Activated CD8-positive, alpha-beta memory T cell treated with anti-CD3 and anti-CD28 coated beads, Interleukin-2, amount 50 U/mL, for 48 hours (primary cell): Measurements from ENCODE around the gene DDIAS.

Source experiments
- DNase-seq: peaks from one replicate; pipeline ENCODE4 v3.0.0-alpha.2; 2020

Gene DDIAS

GRCh38 chr11:82974851-82975250 lies 73.3 kb downstream of the DDIAS start:
- DNase-seq: no peak

DNA sequence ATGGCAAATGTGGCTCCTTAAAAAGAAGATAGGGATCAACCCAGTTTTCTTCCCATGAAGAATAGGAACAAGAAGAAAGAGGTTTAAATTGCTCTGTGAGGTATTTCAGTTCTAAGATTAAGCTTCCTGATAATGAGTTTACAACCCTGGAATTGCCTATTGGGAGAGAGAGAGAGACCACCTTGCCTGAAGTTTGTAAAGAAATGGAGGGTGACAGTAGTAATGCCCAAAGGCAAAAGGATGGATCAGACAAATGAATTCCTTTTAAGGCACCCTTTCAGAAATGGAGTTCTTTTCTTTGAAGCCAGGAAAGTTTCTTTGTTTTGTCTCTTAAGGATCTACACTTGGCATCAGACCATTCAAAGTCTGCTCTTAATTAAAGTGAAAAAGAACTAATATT lies 74.3 kb downstream of the DDIAS start:
- no peak for DNase-seq

- no peak for DNase-seq
These were observed 75.2 kb downstream of the DDIAS start for GRCh38 chr11:82976786-82977185.

DNA sequence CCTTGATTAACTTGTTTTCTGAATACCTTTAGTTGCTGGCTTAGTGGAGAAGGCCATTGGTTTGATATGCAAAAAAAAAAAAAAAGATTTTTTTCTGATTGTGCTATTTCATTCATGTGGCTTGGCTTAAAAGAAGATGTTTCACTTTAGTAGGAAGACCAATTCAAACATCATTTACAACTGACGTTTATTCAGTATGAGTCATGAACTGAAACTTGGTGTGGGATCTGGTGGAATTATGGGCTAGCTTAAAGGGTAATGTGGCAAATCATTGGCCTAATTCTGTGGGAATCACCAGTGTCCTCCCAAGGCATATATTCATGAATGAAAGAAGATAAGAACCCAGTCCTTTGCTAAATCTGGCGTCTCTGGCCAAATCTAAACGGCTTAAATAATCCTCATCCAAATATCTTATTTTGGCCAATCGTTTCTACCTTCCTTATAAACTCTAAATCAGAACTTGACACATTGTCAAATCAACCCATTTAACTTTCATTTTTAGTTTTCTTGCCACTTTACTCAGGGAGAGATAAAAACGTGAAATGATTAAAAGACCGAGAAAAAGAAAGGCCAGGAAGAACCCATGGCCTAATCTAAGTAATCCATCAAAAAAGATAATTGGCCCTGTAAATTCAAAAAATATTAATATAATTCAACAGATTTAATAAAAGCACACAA lies 77.0 kb downstream of the DDIAS start:
- DNase-seq: no peak

GRCh38 chr11:82979824-82980223 lies 78.3 kb downstream of the DDIAS start:
- no peak for DNase-seq

GRCh38 chr11:82980292-82980691 lies 78.8 kb downstream of the DDIAS start:
- DNase-seq: no peak

GRCh38 chr11:82980947-82981346 lies 79.4 kb downstream of the DDIAS start:
- DNase-seq: no peak

DNA sequence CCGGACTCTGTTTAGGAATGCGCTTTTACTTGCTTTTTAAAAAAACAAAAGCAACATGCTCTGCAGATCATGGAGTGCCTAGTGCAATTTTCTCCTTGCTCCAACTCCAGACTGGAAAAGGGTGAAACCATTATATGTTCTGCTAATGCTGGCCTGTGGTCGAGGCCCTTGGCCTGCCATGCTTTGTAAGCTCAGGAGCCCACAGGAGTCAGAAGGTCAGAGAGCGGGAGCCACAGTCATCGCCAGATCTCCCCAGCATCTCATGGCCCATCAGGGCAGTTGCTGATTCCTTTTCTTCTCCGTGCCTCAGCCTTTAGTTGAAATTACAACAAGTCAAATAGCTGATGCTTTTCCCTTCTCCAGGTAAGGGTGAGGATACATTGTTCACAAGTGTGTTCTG lies 80.3 kb downstream of the DDIAS start:
- DNase-seq: no peak
